Measurements from ENCODE around the gene BCAS1.

- TF ChIP-seq, protein P1, sequence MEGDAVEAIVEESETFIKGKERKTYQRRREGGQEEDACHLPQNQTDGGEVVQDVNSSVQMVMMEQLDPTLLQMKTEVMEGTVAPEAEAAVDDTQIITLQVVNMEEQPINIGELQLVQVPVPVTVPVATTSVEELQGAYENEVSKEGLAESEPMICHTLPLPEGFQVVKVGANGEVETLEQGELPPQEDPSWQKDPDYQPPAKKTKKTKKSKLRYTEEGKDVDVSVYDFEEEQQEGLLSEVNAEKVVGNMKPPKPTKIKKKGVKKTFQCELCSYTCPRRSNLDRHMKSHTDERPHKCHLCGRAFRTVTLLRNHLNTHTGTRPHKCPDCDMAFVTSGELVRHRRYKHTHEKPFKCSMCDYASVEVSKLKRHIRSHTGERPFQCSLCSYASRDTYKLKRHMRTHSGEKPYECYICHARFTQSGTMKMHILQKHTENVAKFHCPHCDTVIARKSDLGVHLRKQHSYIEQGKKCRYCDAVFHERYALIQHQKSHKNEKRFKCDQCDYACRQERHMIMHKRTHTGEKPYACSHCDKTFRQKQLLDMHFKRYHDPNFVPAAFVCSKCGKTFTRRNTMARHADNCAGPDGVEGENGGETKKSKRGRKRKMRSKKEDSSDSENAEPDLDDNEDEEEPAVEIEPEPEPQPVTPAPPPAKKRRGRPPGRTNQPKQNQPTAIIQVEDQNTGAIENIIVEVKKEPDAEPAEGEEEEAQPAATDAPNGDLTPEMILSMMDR (IDR thresholded peaks at IDR 0.05; ENCODE audit: low read length): no peak
- TF ChIP-seq EZH2 (optimal IDR thresholded peaks at IDR 0.05; ENCODE audit: low read depth, low read length) (no peak), EZH2phosphoT487 (IDR thresholded peaks at IDR 0.05; ENCODE audit: low read length) (no peak)
Measured at GRCh38 chr20:54079652-54080051, 9.3 kb upstream of the BCAS1 start.
